Colon (tissue), 2 donors: ENCODE results near the gene SIM2.

ENCODE experiments used
- FAIRE-seq: peaks from 2 replicates; lab custom pipeline; 2012; peaks lifted over from hg19 to GRCh38; lab: Jason Lieb, UNC
- donor health status: control.
- donor health status: control.

SIM2 gene

DNA sequence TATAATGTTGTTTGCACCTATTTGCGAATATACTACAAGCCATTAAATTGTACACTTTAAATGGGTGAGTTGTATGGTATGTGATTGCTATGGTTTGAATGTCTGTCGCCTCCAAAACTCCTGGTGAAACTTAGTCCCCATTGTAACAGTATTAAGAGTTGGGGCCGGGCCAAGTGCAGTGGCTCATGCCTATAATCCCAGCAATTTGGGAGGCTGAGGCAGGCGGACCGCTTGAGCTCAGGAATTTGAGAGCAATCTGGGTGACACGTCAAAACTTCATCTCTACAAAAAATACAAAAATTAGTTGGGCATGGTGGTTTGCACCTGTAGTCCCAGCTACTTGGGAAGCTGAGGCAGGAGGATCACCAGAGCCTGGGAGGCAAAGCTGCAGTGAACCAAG, 12.0 kb upstream of the SIM2 start:
- FAIRE-seq, result no peak

DNA sequence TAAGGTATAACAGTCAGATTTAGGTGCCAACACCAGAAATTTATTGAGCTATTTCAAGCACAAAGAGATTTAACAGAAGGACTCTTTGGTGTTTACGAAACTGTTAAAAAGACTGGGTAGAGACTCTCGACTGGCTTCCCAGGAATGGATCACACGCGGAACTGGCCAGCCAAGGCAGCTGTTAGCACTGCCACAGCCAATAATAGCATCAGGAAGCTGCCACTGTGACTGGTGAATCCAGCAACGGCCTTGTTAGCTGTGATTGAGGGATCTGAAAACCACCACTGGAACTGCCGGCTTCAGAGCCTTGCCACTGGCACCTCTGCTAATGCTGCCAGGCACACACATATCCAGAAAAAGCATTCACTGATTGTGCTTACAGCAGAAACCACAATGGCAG, 10.6 kb upstream of the SIM2 start:
- FAIRE-seq, result no peak

DNA sequence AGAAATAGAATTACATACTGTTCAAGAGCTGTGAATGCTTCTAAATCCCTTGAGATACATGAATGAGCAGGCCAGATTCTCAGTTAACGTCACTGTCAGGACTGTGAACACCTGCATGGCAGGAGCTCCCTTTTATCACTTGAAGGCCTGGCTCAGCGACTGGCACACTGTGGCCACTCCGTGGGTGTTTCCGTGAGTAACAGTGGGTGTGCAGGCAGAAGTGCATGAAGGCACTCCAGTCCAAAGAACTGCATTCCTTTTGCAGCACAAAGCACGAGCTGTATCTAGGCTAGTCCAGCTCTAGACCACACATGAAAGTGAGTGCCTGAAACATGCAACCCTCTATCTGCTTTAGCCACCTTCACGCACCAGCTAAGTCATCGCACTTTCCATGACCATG, 9.6 kb upstream of the SIM2 start:
- no peak for FAIRE-seq

DNA sequence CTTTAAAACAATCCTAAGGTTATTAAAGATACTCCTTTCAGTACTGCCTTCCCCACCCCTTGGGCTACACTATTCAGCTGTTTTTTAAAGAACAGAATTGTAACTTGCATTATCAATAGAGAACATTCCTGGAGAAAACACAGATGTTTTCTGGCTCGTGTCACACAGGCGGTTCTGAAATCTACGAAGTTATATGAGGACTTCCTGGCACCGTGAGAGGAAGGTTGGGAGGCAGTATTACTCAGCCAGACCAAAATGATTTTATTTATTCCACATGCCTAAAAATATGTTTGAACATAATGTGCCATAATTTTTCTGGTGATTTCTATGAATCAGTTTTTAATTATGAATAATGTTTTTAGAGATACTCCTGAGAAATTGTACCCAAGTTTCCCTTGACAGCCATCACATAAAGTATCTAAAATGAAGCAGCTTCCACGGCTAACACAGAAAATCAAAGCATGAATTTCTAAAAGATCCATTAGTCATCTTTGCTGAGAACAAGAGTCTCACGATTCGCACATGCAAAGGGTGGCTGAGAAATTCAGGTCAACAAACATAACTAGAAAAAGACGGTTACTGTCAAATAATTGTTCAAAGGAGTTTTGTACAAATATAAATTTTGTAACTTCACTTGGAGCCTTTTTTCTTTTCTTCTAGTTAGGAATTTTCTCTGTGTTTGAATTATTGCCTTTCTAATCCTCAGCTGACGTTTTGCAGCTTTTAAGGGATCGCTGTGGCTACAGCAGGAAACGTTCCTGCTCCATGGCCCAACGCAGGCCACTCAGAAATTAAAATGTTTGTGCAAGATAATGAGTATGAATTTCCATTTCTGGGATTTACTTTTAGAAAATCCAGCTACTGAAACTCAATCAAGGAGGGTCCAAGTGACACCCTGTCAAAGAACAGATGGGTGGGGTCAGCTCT, 8.0 kb upstream of the SIM2 start:
- FAIRE-seq, result no peak

DNA sequence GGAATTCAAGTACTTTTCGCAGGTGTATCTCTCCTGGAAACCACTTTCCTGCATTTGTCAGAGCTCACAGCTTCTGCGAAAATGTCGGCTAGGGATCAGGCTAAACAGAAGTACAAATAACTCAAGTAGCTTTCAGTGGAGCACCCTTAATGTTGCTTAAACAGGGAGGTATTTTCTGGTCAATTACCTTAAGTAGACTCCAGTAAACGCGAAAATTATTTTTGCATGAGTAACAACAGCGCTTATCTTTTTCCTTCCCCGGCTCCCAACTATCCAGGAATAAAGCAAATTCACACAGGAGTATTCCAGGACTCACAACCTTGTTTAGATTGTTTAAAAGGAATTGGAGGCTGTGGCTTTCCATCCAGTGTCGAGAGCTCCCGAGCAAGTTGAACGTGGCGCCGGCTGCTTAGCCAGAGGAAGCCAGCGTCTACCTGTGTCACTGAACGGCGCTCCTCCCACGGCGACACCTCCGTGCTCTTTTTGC, 7.3 kb upstream of the SIM2 start:
- no peak for FAIRE-seq

DNA sequence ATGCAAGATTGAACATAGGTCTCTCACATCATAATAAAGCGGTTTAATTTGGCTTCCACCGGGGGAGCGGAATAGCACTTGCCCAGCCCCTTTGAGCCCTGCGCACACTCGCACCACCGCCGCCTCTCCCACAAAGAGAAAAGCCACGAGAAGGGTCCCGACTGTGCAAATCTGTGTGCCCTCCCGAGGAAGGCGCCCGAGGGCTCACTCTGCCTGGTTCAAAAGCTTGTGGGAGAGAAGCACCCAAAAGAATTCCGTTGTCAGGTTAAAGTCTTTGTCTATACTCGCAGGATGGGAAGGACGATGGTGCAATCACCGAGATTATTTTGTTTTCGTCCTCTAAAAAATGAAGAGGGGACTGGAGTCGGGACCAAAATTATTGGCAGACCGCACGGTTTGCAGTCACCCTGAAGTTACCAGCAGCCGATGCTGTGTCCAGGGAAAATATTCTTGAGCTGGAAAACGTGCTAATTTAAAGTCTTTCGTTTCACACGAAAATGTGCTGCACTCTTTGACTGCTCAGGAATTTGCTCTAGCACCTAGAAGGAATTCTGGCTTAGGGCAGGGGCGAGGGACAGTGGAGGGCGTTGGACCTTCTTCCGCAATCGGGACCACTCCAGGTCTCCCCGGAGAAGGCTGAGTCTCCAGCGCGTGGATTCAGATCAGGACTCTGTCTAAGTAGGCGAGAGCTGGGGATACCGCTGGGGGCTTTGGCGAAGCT, 6.6 kb upstream of the SIM2 start:
- FAIRE-seq, result no peak

DNA sequence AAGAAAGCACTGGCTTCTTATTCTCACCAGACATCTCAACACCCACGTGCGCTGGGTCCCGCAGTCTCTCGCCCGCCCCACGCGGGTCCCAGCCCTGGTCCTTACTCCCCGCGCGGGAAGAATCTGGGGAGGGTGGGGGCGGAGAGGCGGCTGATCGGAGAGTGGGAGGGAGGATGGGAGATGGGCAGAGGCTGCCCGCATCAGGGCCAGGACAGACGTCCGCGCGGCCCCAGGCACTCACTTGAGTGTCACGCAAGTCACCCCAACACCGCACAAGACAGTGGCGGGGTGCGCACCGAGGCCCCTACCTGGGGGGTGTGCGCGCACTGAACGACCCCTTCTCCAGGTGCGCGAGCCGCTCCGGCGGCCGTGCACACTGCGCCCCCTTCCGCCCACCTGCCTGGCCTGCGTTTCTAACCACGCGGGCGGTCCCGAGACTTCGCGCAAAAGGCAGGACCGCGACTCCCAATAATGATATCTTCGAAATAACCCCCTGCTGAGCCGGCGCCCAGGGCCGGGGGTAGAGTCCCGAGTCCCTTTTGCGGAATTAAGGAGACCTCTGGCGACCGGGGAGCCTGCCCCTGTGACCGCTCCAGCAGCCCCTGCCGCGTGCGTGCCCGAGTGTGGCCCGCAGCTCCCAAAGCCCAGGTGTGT, 6.0 kb upstream of the SIM2 start:
- FAIRE-seq, result no peak

DNA sequence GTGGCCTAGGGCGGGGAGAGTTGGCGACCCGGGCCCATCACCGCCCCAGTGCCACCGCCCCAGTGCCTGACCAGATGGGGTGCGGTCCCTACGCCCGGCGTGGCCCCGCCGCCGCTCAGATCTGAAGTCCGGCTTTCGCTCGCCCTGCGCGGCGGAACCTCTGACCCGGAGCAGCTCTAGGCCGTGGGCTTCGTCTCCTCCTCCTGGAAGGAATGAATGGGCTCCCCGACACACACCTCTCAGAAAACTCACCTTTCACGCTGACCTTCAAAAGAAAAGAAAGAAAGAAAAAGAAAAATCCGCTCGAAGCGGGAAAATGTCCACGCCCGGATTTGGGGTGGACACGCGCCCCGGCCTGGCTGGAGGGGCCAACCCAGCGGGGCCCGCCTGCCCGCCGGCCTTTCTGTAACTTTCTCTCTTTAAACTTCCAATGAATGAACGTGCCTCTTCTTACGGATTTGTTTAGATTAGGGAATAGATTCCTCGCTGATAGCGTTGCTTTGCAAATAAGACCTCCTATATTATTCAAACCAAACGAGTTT, 5.4 kb upstream of the SIM2 start:
- FAIRE-seq, result no peak

DNA sequence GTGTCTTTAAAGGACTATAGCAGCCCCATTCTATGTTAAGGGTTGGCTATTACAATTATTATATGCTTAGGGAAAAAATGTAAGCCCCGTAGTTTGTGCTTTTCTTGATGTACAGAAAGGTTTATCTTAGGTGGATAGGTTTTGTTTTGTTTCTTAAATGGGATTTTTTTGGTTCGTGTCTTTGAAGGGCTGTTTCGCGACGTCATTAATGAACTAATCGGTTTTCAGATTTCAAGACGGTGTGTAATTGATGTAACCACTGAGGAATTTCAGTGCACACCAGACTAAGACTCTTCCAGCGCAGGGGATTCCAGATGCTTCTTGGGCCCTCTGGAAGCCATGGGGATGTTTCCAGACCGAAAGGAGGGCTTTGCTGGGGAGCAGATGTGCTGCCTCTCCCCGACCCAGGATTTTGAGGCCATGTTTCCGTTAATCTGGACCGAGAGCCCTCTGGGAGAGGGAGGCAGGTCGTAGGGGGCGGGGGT, 4.8 kb upstream of the SIM2 start:
- FAIRE-seq, result no peak

DNA sequence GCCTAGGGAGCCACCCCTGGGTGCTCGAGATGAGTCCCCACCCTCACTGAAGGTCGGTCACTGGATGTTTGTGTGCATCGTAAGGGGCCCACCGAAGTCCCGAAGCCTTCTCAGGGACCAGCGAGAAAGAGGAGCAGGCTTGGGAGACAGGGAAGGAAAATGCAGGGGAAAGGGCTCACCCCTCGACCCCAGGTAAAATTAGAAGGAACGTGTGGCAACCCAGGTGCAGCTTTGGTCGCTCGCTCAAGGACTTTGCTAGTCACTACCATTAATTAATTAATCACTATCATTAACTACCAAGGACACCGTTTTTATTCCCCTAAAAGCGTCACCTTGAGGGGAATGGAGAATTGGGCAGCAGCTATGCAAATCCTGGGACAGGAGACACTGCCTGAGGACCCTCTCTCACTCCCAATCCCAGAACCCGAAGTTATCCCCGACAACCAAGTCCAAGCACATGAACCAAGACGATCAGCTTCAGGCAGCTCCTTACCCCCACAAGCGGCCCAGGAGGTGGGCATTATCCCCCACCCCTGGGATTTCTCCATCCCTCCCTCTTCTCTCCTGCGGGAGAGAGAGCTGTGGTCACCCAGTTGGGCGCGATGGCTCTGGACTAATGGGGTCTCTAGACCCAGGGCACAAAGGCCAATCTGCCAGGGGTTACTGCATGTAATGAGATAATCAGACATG, 4.2 kb upstream of the SIM2 start:
- no peak for FAIRE-seq

DNA sequence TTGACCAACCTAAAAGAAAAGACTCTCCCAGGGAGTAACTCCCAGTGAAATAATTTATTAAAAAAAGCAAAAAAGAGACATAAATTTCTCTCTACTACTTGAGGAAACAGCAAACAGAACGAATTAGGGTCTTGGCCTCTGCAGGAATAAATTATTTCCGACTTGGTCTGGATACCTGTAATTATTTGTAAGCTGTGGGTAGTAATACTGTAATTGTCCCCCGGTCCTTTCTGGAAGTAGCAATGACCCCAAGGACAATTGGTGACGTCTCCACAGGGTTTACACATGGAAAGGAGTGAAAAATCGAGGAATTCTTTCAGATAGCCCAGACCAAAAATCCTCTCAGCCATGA, 3.7 kb upstream of the SIM2 start:
- no peak for FAIRE-seq

DNA sequence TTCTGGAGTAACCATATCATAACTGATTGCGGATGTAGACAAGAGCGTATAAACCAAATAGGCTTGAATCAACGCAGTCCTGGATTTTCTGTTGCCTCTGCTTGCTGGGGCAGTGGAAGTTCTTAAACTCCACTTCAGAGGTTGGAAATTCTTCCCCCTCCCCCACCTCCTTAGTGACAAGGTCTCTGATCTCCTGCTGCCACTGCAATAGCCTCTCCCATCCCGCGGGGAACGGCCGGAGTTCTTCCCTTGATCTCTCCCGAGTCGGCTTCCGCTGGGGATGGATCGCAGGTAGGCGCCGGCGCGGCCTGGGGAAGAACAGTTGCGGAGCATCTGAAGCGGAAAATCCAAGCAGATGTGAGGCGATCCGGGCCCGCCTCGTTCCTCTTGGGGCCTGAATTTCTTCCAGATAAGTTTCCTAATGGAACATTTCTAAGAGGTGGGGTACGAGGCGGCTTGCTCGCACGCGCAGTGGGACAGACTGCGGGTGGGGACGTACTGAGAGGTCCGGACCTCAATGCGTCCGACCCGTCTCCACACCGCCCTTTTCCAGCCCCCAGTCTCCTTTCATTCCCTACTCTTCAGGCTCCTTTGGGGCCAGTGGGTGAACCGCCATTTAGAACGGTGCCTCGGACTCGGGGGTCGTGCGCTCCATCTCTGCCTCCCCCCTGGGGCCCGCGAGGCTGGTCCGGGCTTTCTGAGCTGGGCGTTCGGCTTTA, 3.1 kb upstream of the SIM2 start:
- no peak for FAIRE-seq

DNA sequence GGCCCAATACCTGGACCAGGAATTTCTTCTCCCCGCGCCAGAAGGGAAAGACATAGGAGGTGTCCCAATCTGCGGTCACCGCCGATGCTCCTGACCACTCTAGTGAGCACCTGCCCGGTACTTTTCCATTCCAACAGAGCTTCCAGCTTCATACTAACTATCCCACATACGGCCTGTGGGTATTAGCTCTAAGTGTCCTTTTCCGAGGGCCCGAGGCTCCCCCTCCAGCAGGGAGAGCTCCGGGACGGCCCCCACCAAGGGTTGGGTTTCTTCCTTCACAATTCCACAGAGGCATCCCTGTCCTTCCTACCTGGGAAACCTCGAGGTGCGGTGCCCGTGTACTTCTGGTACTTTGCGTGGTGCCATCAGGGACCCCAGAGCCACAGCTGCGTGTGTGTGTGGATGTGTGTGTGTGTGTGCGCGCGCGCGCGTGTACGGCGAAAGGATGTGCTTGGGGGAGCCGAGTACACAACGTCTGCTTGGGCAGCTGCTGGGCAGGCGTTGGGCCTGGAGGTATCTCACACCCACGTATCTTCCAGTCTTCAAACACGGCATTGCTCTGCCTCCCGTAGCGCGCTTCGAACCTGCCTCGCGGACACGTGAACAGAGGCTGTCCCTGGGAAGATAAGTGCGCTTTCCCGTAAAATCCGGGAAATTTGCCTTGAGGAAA, 2.4 kb upstream of the SIM2 start:
- no peak for FAIRE-seq

DNA sequence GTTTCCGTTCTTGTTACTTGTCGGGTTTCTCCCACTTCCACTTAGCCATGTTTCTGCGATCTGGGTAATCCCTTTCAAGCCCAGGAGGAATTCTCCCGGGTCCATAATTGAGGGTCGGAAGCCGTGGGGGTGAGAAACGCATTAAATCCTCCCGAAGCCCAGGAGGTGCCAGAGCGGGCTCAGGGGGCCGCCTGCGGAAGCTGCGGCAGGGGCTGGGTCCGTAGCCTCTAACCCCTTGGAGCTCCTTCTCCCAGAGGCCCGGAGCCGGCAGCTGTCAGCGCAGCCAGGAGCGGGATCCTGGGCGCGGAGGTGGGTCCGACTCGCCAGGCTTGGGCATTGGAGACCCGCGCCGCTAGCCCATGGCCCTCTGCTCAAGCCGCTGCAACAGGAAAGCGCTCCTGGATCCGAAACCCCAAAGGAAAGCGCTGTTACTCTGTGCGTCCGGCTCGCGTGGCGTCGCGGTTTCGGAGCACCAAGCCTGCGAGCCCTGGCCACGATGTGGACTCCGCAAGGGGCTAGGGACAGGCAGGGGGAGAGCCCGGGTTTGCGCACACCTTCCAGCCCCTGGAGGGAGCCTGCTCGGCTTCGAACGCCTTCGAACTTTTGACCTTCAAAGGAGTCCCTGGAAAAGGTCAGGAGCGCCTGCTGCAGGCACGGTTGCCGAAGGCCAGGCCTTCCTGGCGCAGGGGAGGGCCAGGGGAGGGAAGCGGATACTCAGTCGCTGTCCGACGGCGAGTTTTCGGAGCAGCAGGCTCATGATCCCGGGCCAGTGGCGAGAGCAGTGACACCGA, 1.7 kb upstream of the SIM2 start:
- no peak for FAIRE-seq

DNA sequence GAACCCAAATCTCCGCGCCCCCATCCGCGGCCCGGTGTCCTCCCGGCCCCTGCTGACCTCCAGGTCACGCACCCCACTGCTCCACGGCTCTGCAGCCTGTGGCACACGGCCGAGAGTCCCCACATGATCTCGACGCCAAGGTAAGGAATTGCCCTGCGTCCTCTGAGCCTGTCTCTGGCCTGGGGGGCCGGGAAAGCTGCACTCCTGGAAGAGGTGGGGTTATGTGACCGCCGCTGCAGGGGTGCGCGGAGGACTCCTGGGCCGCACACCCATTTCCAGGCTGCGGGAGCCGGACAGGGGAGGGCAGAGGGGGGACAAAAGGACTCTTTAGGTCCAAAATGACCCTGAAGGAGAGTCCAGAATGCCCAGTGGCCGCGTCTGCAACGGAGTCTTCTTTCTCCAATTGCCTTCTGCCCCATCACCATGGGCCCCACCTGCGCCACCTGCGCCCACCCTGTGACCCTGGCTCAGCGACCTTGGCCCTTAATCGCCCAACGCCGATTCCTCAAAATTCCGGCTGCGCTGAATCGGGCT, 997 bp upstream of the SIM2 start:
- FAIRE-seq, result no peak

DNA sequence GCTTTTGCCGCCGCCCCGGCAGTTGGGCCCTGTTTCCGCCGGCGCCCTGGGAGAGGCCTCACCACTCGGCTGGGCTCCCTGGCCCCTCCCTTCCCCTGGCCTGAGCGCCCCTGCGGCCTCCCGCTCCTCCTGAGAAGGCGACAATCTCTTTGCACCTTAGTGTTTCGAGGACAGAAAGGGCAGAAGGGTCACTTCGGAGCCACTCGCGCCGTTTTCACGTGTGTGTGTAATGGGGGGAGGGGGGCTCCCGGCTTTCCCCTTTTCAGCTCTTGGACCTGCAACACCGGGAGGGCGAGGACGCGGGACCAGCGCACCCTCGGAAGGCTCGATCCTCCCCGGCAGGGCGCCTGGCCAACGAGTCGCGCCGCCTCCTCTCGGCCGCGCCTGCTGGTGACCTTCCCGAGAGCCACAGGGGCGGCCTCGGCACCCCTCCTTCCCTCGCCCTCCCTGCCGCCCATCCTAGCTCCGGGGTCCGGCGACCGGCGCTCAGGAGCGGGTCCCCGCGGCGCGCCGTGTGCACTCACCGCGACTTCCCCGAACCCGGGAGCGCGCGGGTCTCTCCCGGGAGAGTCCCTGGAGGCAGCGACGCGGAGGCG, 432 bp upstream of the SIM2 start:
- no peak for FAIRE-seq

DNA sequence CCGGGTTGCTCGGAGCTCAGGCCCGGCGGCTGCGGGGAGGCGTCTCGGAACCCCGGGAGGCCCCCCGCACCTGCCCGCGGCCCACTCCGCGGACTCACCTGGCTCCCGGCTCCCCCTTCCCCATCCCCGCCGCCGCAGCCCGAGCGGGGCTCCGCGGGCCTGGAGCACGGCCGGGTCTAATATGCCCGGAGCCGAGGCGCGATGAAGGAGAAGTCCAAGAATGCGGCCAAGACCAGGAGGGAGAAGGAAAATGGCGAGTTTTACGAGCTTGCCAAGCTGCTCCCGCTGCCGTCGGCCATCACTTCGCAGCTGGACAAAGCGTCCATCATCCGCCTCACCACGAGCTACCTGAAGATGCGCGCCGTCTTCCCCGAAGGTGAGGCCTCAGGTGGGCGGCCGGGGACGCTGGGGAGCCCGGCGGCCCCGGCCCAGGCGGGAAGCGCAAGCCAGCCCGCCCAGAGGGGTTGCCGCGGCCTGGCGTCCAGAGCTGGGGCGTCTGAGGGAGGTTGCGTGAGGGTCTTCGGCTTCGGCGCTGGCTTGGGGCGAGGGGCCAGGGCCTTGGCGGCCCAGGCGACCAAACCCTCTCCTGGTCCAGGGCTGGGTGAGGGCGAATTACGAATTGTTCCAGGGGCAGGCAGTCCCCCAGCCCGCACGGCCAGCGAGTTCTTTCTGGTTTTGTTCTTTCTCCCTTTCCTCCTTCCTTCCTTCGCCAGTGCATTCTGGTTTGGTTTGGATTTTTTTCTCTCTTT, 805 bp downstream of the SIM2 start:
- FAIRE-seq, result no peak

DNA sequence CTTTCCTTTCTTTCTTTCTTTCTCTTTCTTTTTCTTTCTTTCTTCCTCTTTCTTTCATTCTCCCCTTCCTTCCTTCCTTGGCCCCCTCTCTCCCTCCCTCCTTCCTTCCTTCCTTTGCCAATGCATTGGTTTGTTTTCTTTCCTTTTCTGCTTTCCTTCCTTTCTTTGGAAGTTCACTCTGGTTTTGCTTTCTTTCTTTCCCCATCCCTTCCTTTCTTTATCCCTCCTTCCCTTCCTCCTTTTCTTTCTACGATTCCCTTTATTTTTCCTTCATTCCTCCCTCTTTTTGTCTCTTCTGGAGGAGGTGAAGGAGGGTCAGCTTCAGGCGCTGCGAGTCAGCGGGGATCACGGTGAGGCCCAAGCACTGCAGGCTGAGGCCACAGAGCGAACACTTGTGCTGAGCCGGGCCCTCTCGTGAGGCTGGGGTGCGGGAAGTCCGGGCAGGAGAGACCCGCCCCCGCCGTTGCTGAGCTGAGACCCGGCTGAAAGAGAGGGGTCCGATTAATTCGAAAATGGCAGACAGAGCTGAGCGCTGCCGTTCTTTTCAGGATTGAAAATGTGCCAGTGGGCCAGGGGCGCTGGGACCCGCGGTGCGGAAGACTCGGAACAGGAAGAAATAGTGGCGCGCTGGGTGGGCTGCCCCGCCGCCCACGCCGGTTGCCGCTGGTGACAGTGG, 1.5 kb downstream of the SIM2 start:
- no peak for FAIRE-seq
